Measurements from ENCODE around the gene SHE. TPM values are rescaled to one million over a fixed set of nuclear protein-coding genes. Genes with fewer than 3 reads are reported as not detected.

The SHE gene
- total and polyA plus RNA-seq, 2 donors (not counting 3 experiments of a cell fraction or from before 2014, with no cell fraction given): 30.1 to 52.7 TPM

GRCh38 chr1:154485910-154486496 is 16.2 kb downstream of the SHE start:
- H3K4me1 ChIP-seq (ENCODE audit: control insufficient read depth, extremely low read depth, insufficient read depth, low read length): peaks cover 65% of the 10 kb centered on the region
- H3K79me2 ChIP-seq (ENCODE audit: control insufficient read depth, insufficient read depth, low read length): peaks cover 19% of the 10 kb centered on the region
- H3K27ac ChIP-seq (ENCODE audit: insufficient read depth, low read depth, low read length): peak overlapping the region; percentile 85
- no peaks in the 10 kb centered on the region for H3K9me1 ChIP-seq (replicated peaks; ENCODE audit: control insufficient read depth, extremely low read depth, insufficient read depth, low read length)
- no TSS peak for BruUV-seq (replicated peaks)
- H4K20me1 ChIP-seq (replicated peaks; ENCODE audit: control insufficient read depth, extremely low read depth, insufficient read depth, low read length): no peaks in the 10 kb centered on the region
- H3K9me3 ChIP-seq (replicated peaks; ENCODE audit: control insufficient read depth, insufficient read depth, low read length): no peaks in the 10 kb centered on the region
- no peak overlapping the region for H2AFZ ChIP-seq (ENCODE audit: low read depth, low read length)
- H3K27me3 ChIP-seq (ENCODE audit: control insufficient read depth in 2 of 2, insufficient read depth in 2 of 2, low read length in 2 of 2): no peaks in the 10 kb centered on the region
- POLR2A ChIA-PET: interaction anchor here (0.7 to 0.9 kb wide), 2 partner anchors 11 to 594 kb away, joined by 3 to 6 read pairs; no protein-coding TSS in a partner anchor
- intact Hi-C loops (cut with micrococcal nuclease): loop anchor here (1.0 to 10.0 kb wide), 3 partner anchors 7 to 489 kb away; partner anchors contain the start of genes CKS1B and SHC1
- dilution Hi-C loops (cut with MboI; ENCODE audit: extremely low pct_ligation_motif_present, low sequenced_read_pairs): no loop called here
- H3K9ac ChIP-seq (replicated peaks; ENCODE audit: extremely low read depth, insufficient read depth, low read length): peak overlapping the region; percentile 9
- CTCF ChIA-PET: interaction anchor here (1.0 to 8.9 kb wide), 4 partner anchors 9 to 62 kb away, joined by 4 to 489 read pairs (median 6); no protein-coding TSS in a partner anchor
- peaks cover 8 to 28% of the 10 kb centered on the region in 2 experiments for H3K36me3 ChIP-seq (ENCODE audit: control insufficient read depth in 2 of 2, extremely low read depth in 1 of 2, insufficient read depth in 2 of 2, low read length in 2 of 2)
- no peak for TF ChIP-seq FOS (IDR thresholded peaks at IDR 0.05; ENCODE audit: borderline replicate concordance, insufficient read depth, low read length)
- H3K4me3 ChIP-seq (replicated peaks in 1 of 3; ENCODE audit: insufficient read depth in 1 of 3, low read depth in 1 of 3, low read length in 3 of 3): no peak overlapping the region
- no peak for FAIRE-seq
- DNase-seq (ENCODE audit: low read depth, low spot score): peak; percentile 34
- H3K4me2 ChIP-seq (ENCODE audit: insufficient read depth, low read length): peak overlapping the region; percentile 9

- FAIRE-seq (peak; percentile 89), DNase-seq (ENCODE audit: low read depth, low spot score) (peak; percentile 99)
- H3K27me3 ChIP-seq (ENCODE audit: control insufficient read depth in 2 of 2, insufficient read depth in 2 of 2, low read length in 2 of 2): no peaks in the 10 kb centered on the region
- POLR2A ChIA-PET: interaction anchor here (0.5 to 1.7 kb wide), 6 partner anchors 8 to 309 kb away, joined by 4 to 16 read pairs (median 8); no protein-coding TSS in a partner anchor
- peak overlapping the region; percentile 45 for H3K4me2 ChIP-seq (ENCODE audit: insufficient read depth, low read length)
- H3K9ac ChIP-seq (replicated peaks; ENCODE audit: extremely low read depth, insufficient read depth, low read length): peak overlapping the region; percentile 67
- H3K4me3 ChIP-seq (replicated peaks in 1 of 3; ENCODE audit: insufficient read depth in 1 of 3, low read depth in 1 of 3, low read length in 3 of 3): no peak overlapping the region
- H3K27ac ChIP-seq (ENCODE audit: insufficient read depth, low read depth, low read length): peak overlapping the region; percentile 85
- peaks cover 63% of the 10 kb centered on the region for H3K4me1 ChIP-seq (ENCODE audit: control insufficient read depth, extremely low read depth, insufficient read depth, low read length)
- H2AFZ ChIP-seq (ENCODE audit: low read depth, low read length): no peak overlapping the region
- peaks cover 14% of the 10 kb centered on the region for H3K79me2 ChIP-seq (ENCODE audit: control insufficient read depth, insufficient read depth, low read length)
- dilution Hi-C loops (cut with MboI; ENCODE audit: extremely low pct_ligation_motif_present, low sequenced_read_pairs): no loop called here
- no peaks in the 10 kb centered on the region for H3K9me1 ChIP-seq (replicated peaks; ENCODE audit: control insufficient read depth, extremely low read depth, insufficient read depth, low read length)
- intact Hi-C loops (cut with micrococcal nuclease): loop anchor here (1.0 to 10.0 kb wide), 3 partner anchors 8 to 490 kb away; partner anchors contain the start of genes CKS1B and SHC1
- CTCF ChIA-PET: interaction anchor here (0.8 to 8.9 kb wide), 14 partner anchors 8 to 459 kb away, joined by 3 to 489 read pairs (median 4); partner anchors contain the start of genes IL6R, SHE and TDRD10
- no peaks in the 10 kb centered on the region for H3K9me3 ChIP-seq (replicated peaks; ENCODE audit: control insufficient read depth, insufficient read depth, low read length)
- TF ChIP-seq MYC (IDR thresholded peaks at IDR 0.05; ENCODE audit: low read depth, low read length) (no peak), POLR2A (IDR thresholded peaks at IDR 0.05; ENCODE audit: low read depth, low read length) (peak; percentile 55), POLR2AphosphoS5 (IDR thresholded peaks at IDR 0.05; ENCODE audit: insufficient read depth, low read depth, low read length) (peak; percentile 91), GATA2 (IDR thresholded peaks at IDR 0.05; ENCODE audit: insufficient read depth, insufficient read length, low read depth, low read length) (peak; percentile 51), FOS (IDR thresholded peaks at IDR 0.05; ENCODE audit: borderline replicate concordance, insufficient read depth, low read length) (peak; percentile 51), JUN (IDR thresholded peaks at IDR 0.05; ENCODE audit: borderline replicate concordance, insufficient read depth, insufficient read length, low read depth) (peak; percentile 71)
- H4K20me1 ChIP-seq (replicated peaks; ENCODE audit: control insufficient read depth, extremely low read depth, insufficient read depth, low read length): no peaks in the 10 kb centered on the region
- H3K36me3 ChIP-seq (ENCODE audit: control insufficient read depth in 2 of 2, extremely low read depth in 1 of 2, insufficient read depth in 2 of 2, low read length in 2 of 2): peaks cover 8 to 28% of the 10 kb centered on the region in 2 experiments
- no TSS peak for BruUV-seq (replicated peaks)
These were observed 17.1 kb downstream of the SHE start for GRCh38 chr1:154485106-154485505.
